Ecto neural progenitor cell (in vitro differentiated cells): ENCODE data around the gene TXNDC9.
"Not testable (repeated sequence)": the region's sequence is repeated elsewhere in the genome, so short reads cannot be mapped to it uniquely, and the experiment has no call there.

Experiments
- DNase-seq: peaks from one replicate; pipeline ENCODE4 v3.0.0-alpha.2; 2018; ENCODE audit warnings: low spot score

Gene TXNDC9

DNA sequence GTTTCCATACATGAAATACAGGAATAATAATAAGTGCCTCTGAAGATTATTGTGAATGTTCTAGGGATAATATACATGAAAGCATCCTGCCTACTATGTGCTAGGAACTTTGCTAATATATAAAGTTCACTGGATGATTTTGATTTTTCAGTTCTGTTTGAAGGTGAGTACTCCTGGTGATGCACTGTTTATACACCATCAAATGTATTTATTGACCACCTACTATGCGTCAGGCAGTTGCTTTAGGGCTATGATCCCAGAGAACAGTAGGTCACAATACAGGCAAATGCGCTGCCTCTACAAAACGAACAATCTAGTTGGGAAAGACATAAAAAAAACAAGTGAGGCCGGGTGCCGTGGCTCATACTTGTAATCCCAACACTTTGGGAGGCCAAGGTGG is 10.7 kb downstream of the TXNDC9 start:
- DNase-seq: no peak

DNA sequence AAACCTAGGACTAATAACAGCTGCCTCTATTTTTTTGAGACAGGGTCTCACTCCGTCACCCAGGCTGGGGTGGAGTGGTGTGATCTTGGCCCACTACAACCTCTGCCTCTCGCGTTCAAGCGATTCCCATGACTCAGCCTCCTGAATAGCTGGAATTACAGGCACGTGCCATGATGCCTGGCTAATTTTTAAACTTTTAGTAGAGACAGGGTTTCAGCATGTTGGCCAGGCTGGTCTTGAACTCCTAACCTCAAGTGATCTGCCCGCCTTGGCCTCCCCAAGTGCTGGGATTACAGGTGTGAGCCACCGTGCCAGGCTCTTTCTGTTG is 18.3 kb downstream of the TXNDC9 start:
- not testable (repeated sequence) for DNase-seq

DNA sequence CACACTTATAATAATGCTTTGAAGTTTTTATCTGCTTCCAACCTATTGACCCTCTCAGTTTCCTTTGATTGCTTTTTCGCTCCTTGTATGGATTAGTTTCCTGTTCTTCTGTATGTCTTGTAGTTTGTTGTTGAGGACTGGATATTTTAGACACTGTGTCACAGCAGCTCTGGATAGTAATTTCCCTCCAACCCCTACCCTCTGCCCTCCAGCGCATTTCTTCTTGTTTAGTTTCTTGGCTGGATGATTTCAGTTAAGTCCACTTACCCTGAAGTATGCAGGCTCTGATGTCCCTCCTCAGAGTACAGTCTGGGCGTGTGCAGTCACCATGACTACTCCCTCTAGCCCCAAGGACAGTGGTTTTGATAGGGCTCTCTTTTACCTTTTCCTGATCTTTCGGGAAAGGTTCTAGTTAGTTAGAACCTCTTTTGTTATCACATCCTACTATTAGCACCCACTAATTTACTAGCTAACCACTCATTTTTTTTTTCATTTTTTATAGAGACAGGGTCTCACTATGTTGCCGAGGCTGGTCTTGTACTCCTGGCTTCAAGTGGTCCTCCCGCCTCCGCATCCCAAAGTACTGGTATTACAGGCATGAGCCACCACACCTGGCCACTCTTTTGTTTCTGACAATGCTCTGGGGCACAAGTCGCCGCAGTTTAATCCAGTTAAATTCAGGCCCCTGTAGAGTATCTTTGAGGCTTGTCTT is 18.8 kb downstream of the TXNDC9 start:
- no peak for DNase-seq

DNA sequence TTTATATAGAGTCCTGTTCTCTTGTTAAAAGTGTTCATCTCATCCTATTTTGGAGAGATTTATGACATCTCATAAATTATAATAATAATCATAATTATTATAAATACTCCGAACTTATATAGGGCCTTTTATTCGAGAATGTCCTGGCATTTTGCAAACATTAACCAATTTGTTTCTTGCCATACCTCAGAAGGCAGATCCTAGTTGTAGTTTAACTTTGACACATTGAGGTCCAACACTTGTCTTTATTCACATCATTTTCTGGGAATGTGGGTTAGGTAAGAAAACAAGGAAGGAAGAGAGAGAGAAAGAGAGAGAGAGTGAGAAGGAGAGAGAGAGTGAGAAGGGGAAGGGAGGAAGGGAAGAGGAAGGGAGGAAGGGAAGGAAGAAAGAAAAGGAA is 35.0 kb downstream of the TXNDC9 start, which contains the start of gene LYG1:
Gene LYG1 (minus strand): TSS at position 101 of the 400 bp plus-strand sequence. CDS start 5,527 bp downstream, outside the sequence.
- not testable (repeated sequence) for DNase-seq

DNA sequence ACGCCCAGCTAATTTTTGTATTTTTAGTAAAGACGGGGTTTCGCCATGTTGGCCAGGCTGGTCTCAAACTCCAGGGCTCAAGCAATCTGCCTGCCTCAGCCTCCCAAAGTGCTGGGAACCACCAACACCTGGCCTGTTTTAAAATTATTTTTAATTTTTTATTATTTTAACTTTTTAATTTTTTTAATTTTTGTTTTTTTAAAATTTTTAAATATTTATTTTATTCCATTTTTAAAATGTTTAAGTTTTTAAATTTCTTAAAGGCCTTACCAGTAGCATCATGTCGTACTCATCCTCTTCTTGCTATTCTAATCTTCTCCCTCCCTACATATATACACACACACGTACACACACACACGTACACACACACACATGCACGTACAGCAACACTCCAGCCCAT is 36.6 kb downstream of the TXNDC9 start:
- no peak for DNase-seq

DNA sequence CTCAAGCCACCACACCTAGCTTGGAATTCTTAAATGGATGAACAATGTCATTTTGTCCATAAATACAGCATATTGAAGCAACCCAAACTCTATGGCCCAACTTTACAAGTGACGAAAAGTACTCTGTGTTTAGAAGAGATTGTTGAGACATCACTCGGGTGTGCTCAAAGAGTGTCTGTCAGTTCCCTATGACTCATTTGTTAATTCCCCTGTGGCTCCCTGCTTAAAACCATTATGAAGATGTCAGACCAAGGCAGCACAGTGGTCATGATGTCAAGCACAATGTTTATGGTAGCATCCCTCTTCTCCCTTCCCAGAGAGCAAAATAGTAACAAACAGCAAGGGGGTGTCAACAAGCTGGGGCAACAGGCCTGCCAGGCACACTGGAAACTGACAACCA is 38.1 kb downstream of the TXNDC9 start:
- DNase-seq: no peak

DNA sequence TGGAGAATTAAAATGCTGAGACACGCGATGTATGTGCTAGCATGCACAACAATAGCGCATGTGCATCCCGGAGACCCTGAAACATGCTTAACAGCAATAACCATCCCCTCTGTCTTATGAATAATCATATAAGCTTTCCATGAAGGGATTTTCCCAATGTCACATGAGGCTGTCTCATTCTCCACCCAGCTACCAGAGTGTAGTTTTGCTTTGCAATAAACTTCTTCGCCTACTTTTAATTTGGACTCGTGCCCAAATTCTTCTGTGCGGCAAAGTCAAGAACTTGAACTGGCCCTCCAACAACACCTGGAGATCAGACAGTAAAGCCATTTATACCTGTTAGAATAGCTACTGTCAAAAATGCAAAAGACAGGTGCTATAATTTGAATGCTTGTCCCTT is 50.6 kb downstream of the TXNDC9 start:
- no peak for DNase-seq

DNA sequence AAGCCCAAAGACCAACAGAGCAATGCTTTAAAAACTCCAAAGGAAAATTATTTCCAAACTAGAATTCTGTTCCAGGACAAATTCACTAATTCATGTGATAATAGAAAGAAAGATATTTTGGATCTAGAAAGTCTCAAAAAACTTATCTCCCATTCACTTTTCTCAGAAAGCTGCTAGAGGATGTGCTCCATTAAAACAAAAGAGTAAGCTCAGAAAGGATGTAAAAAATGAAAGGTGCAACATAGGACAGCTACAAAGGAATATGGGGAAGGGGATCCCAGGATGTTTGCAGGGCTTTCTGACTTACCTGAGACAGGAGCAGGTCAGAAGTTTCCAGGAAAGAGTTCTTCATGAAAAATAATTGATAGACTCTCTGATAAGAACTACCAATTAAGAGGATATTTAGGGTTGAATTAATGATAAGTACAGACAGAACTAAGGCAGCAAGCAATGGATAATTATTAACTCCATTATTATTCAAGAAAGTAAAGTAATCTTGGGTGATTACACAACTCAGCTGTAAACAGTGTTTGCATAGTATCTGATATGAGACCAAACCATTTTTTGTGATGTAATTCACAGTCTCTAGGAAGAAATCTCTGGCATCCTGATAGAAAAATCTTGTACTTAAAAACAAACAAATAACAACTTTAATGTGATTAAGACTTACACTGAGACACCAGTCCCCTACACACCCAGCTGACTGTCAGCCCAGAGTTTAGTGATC is 56.0 kb downstream of the TXNDC9 start:
- DNase-seq: no peak

DNA sequence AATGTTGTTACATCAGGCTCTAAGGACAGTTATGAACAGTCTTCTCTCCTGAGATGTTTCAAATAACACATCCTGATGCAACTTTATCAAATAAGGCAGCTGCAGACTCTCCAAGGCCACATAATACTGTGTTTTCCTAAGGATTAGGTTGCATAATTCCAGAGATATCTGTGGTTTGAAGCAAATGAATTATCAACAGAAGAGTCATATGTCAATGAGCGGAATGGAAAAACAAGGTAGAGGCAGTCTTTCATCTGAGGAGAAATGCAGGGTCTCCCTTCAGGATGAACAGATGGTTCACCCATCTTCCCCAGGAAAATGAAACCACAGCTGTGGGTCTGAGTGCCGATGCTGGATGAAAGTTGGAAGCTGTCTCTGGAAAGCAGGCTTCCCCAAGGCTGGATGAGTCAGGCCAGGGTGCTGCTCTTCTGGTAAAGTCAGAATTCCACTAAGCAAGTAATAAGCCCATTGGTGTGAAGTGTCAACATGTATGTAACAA is 57.3 kb downstream of the TXNDC9 start:
- DNase-seq: no peak

DNA sequence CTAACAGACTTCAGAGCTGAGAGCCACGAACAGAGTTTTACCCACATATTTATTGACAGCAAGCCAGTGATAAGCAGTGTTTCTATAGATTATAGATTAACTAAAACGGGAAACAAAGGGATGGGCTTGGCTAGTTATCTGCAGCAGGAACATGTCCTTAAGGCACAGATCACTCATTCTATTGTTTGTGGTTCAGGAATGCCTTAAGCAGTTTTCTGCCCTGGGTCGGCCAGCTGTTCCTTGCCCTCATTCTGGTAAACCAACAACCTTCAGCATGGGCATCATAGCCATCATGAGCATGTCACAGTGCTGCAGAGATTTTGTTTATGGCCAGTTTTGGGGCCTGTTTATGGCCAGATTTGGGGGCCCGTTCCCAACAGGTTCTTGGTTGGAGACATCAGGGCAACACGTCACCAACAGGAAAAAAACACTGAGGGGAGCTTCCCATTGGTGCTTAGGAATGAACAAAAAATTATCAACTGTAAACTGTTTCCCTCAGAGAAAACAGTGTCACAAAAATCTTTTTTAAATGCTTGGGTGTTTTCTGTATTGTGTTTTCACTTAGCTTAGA is 57.9 kb downstream of the TXNDC9 start:
- DNase-seq: not testable (repeated sequence)

DNA sequence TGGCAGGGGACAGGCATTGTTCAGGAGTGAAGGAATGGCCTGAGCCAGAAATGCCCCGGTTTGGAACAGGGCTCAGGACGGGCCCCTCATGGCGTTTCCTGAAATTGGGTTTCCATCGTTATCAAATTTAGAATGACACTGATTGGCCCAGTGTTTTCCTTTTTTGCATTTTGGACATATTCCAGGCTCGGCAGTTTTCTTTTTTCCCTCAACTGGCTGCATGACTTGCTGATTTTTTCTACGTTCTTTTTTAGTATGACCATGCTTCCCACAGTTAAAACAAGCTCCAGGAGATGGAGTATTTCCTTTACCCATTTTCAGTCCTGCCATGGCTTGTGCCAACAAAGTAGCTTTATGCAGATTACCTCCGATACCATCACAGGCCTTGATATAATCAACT is 60.3 kb downstream of the TXNDC9 start:
- no peak for DNase-seq
